HG02571 (cell line): ENCODE data around the gene CHIC1.

ENCODE experiments used
- ATAC-seq: cut with Tn5 transposase; IDR thresholded peaks from one replicate; pipeline ENCODE4 v1.9.1; 2021; ENCODE audit warnings: mild to moderate bottlenecking, moderate library complexity; ENCODE audit not compliant: unreplicated experiment

Gene CHIC1

GRCh38 chrX:73728602-73729001 lies 165.6 kb downstream of the CHIC1 start:
- ATAC-seq = no peak
